HepG2 (cell line): Measurements from ENCODE around the gene KRTAP2-3. TPM values are rescaled to one million over a fixed set of nuclear protein-coding genes. Genes with fewer than 3 reads are reported as not detected.

Experiments used
- polyA plus RNA-seq, 8 experiments: library from polyadenylated mRNA; depleted of rRNA in 3 of 8; stranded (reverse) in 7 of 8; unstranded in 1 of 8; fragments of >200 nt; fragmentation: Illumina TruSeq in 4 of 8; extraction: Trizol in 4 of 8; gene quantifications; 2 replicates each; pipeline versions ENCODE4 v1.2.1 to v1.2.3, GENCODE V29; 2011 to 2016; ENCODE audit warnings: low read depth in 4 of 8, missing spikeins in 1 of 8, mixed read lengths in 1 of 8; ENCODE audit not compliant: insufficient read depth in 1 of 8
- total RNA-seq, 5 experiments: library from RNA; depleted of rRNA; stranded (reverse); fragments of >200 nt; fragmentation: Illumina TruSeq; extraction: Trizol; gene quantifications; 2 replicates each; pipeline ENCODE4 v1.2.3, GENCODE V29; 2016; ENCODE audit warnings: low read depth in 1 of 5

The KRTAP2-3 gene
- total and polyA plus RNA-seq, 2 of the 13 experiments (the other 11 are each of a cell fraction or from before 2014, with no cell fraction given), result 0.25 TPM; not detected in 1

Other genes starting within 250 kb of the KRTAP2-3 start
Only the 30 nearest of the 38 such genes appear.
- 0.13 and 0.14 TPM in 2 replicates for gene KRT20, start 174.9 kb downstream of the KRTAP2-3 start, total RNA-seq (2016; rRNA removed; fragmentation: Illumina TruSeq; extraction: Trizol)
- gene KRT20, start 174.9 kb downstream of the KRTAP2-3 start, polyA plus RNA-seq (2011; rRNA removed), result 0.20 and 1.0 TPM in 2 replicates
- gene KRT23, start 122.5 kb downstream of the KRTAP2-3 start, total RNA-seq (2016; rRNA removed; fragmentation: Illumina TruSeq; extraction: Trizol), result 24.7 and 32.9 TPM in 2 replicates
- 48.4 and 51.1 TPM in 2 replicates for gene KRT23, start 122.5 kb downstream of the KRTAP2-3 start, polyA plus RNA-seq (2011; rRNA removed)
- gene KRT39, start 93.2 kb downstream of the KRTAP2-3 start, total RNA-seq (2016; rRNA removed; fragmentation: Illumina TruSeq; extraction: Trizol), result 0.07 TPM in 1 of 2 replicates, not detected in the other
- 1.2 and 1.6 TPM in 2 replicates for gene KRT39, start 93.2 kb downstream of the KRTAP2-3 start, polyA plus RNA-seq (2011; rRNA removed)
- not detected in 2 replicates for gene KRT40, start 75.8 kb downstream of the KRTAP2-3 start, total RNA-seq (2016; rRNA removed; fragmentation: Illumina TruSeq; extraction: Trizol)
- gene KRT40, start 75.8 kb downstream of the KRTAP2-3 start, polyA plus RNA-seq (2011; rRNA removed), result not detected in 2 replicates
- gene KRTAP3-3, start 66.0 kb downstream of the KRTAP2-3 start, total RNA-seq (2016; rRNA removed; fragmentation: Illumina TruSeq; extraction: Trizol), result not detected in 2 replicates
- not detected in 2 replicates for gene KRTAP3-3, start 66.0 kb downstream of the KRTAP2-3 start, polyA plus RNA-seq (2011; rRNA removed)
- not detected in 2 replicates for gene KRTAP3-2, start 60.2 kb downstream of the KRTAP2-3 start, total RNA-seq (2016; rRNA removed; fragmentation: Illumina TruSeq; extraction: Trizol)
- not detected in 2 replicates for gene KRTAP3-2, start 60.2 kb downstream of the KRTAP2-3 start, polyA plus RNA-seq (2011; rRNA removed)
- 0.29 and 0.81 TPM in 2 replicates for gene KRTAP3-1, start 51.0 kb downstream of the KRTAP2-3 start, total RNA-seq (2016; rRNA removed; fragmentation: Illumina TruSeq; extraction: Trizol)
- gene KRTAP3-1, start 51.0 kb downstream of the KRTAP2-3 start, polyA plus RNA-seq (2011; rRNA removed), result 3.7 and 3.8 TPM in 2 replicates
- not detected in 2 replicates for gene KRTAP1-5, start 32.9 kb downstream of the KRTAP2-3 start, total RNA-seq (2016; rRNA removed; fragmentation: Illumina TruSeq; extraction: Trizol)
- gene KRTAP1-5, start 32.9 kb downstream of the KRTAP2-3 start, polyA plus RNA-seq (2011; rRNA removed), result 0.07 and 0.09 TPM in 2 replicates
- gene KRTAP1-4, start 29.9 kb downstream of the KRTAP2-3 start, total RNA-seq (2016; rRNA removed; fragmentation: Illumina TruSeq; extraction: Trizol), result not detected in 2 replicates
- not detected in 2 replicates for gene KRTAP1-4, start 29.9 kb downstream of the KRTAP2-3 start, polyA plus RNA-seq (2011; rRNA removed)
- gene KRTAP1-3, start 25.2 kb downstream of the KRTAP2-3 start, total RNA-seq (2016; rRNA removed; fragmentation: Illumina TruSeq; extraction: Trizol), result not detected in 2 replicates
- gene KRTAP1-3, start 25.2 kb downstream of the KRTAP2-3 start, polyA plus RNA-seq (2011; rRNA removed), result not detected in 2 replicates
- gene KRTAP1-1, start 18.7 kb downstream of the KRTAP2-3 start, total RNA-seq (2016; rRNA removed; fragmentation: Illumina TruSeq; extraction: Trizol), result not detected in 2 replicates
- gene KRTAP1-1, start 18.7 kb downstream of the KRTAP2-3 start, polyA plus RNA-seq (2011; rRNA removed), result not detected in 2 replicates
- gene KRTAP2-1, start 12.8 kb downstream of the KRTAP2-3 start, total RNA-seq (2016; rRNA removed; fragmentation: Illumina TruSeq; extraction: Trizol), result not detected in 2 replicates
- gene KRTAP2-1, start 12.8 kb downstream of the KRTAP2-3 start, polyA plus RNA-seq (2011; rRNA removed), result not detected in 2 replicates
- not detected in 2 replicates for gene KRTAP2-2, start 4.9 kb downstream of the KRTAP2-3 start, total RNA-seq (2016; rRNA removed; fragmentation: Illumina TruSeq; extraction: Trizol)
- not detected in 2 replicates for gene KRTAP2-2, start 4.9 kb downstream of the KRTAP2-3 start, polyA plus RNA-seq (2011; rRNA removed)
- gene KRTAP2-4, start 5.8 kb upstream of the KRTAP2-3 start, total RNA-seq (2016; rRNA removed; fragmentation: Illumina TruSeq; extraction: Trizol), result not detected in 2 replicates
- gene KRTAP2-4, start 5.8 kb upstream of the KRTAP2-3 start, polyA plus RNA-seq (2011; rRNA removed), result not detected in 2 replicates
- gene KRTAP4-7, start 24.0 kb upstream of the KRTAP2-3 start, total RNA-seq (2016; rRNA removed; fragmentation: Illumina TruSeq; extraction: Trizol), result not detected in 2 replicates
- not detected in 2 replicates for gene KRTAP4-7, start 24.0 kb upstream of the KRTAP2-3 start, polyA plus RNA-seq (2011; rRNA removed)
- not detected in 2 replicates for gene KRTAP4-8, start 38.0 kb upstream of the KRTAP2-3 start, total RNA-seq (2016; rRNA removed; fragmentation: Illumina TruSeq; extraction: Trizol)
- gene KRTAP4-8, start 38.0 kb upstream of the KRTAP2-3 start, polyA plus RNA-seq (2011; rRNA removed), result not detected in 2 replicates
- not detected in 2 replicates for gene KRTAP4-16, start 42.1 kb upstream of the KRTAP2-3 start, total RNA-seq (2016; rRNA removed; fragmentation: Illumina TruSeq; extraction: Trizol)
- not detected in 2 replicates for gene KRTAP4-16, start 42.1 kb upstream of the KRTAP2-3 start, polyA plus RNA-seq (2011; rRNA removed)
- not detected in 2 replicates for gene KRTAP4-9, start 45.3 kb upstream of the KRTAP2-3 start, total RNA-seq (2016; rRNA removed; fragmentation: Illumina TruSeq; extraction: Trizol)
- not detected in 2 replicates for gene KRTAP4-9, start 45.3 kb upstream of the KRTAP2-3 start, polyA plus RNA-seq (2011; rRNA removed)
- not detected in 2 replicates for gene KRTAP4-11, start 58.3 kb upstream of the KRTAP2-3 start, total RNA-seq (2016; rRNA removed; fragmentation: Illumina TruSeq; extraction: Trizol)
- gene KRTAP4-11, start 58.3 kb upstream of the KRTAP2-3 start, polyA plus RNA-seq (2011; rRNA removed), result not detected in 2 replicates
- gene KRTAP4-12, start 64.1 kb upstream of the KRTAP2-3 start, total RNA-seq (2016; rRNA removed; fragmentation: Illumina TruSeq; extraction: Trizol), result not detected in 2 replicates
- gene KRTAP4-12, start 64.1 kb upstream of the KRTAP2-3 start, polyA plus RNA-seq (2011; rRNA removed), result not detected in 2 replicates
- not detected in 2 replicates for gene KRTAP4-6, start 80.4 kb upstream of the KRTAP2-3 start, total RNA-seq (2016; rRNA removed; fragmentation: Illumina TruSeq; extraction: Trizol)
- not detected in 2 replicates for gene KRTAP4-6, start 80.4 kb upstream of the KRTAP2-3 start, polyA plus RNA-seq (2011; rRNA removed)
- not detected in 2 replicates for gene KRTAP4-5, start 89.7 kb upstream of the KRTAP2-3 start, total RNA-seq (2016; rRNA removed; fragmentation: Illumina TruSeq; extraction: Trizol)
- gene KRTAP4-5, start 89.7 kb upstream of the KRTAP2-3 start, polyA plus RNA-seq (2011; rRNA removed), result not detected in 2 replicates
- gene KRTAP4-4, start 100.6 kb upstream of the KRTAP2-3 start, total RNA-seq (2016; rRNA removed; fragmentation: Illumina TruSeq; extraction: Trizol), result not detected in 2 replicates
- gene KRTAP4-4, start 100.6 kb upstream of the KRTAP2-3 start, polyA plus RNA-seq (2011; rRNA removed), result not detected in 2 replicates
- gene KRTAP4-3, start 108.1 kb upstream of the KRTAP2-3 start, total RNA-seq (2016; rRNA removed; fragmentation: Illumina TruSeq; extraction: Trizol), result not detected in 2 replicates
- gene KRTAP4-3, start 108.1 kb upstream of the KRTAP2-3 start, polyA plus RNA-seq (2011; rRNA removed), result not detected in 2 replicates
- gene KRTAP4-2, start 118.1 kb upstream of the KRTAP2-3 start, total RNA-seq (2016; rRNA removed; fragmentation: Illumina TruSeq; extraction: Trizol), result not detected in 2 replicates
- not detected in 2 replicates for gene KRTAP4-2, start 118.1 kb upstream of the KRTAP2-3 start, polyA plus RNA-seq (2011; rRNA removed)
- not detected in 2 replicates for gene KRTAP4-1, start 124.8 kb upstream of the KRTAP2-3 start, total RNA-seq (2016; rRNA removed; fragmentation: Illumina TruSeq; extraction: Trizol)
- gene KRTAP4-1, start 124.8 kb upstream of the KRTAP2-3 start, polyA plus RNA-seq (2011; rRNA removed), result not detected in 2 replicates
- gene KRTAP9-1, start 129.8 kb upstream of the KRTAP2-3 start, total RNA-seq (2016; rRNA removed; fragmentation: Illumina TruSeq; extraction: Trizol), result not detected in 2 replicates
- gene KRTAP9-1, start 129.8 kb upstream of the KRTAP2-3 start, polyA plus RNA-seq (2011; rRNA removed), result not detected in 2 replicates
- gene KRTAP9-2, start 166.5 kb upstream of the KRTAP2-3 start, total RNA-seq (2016; rRNA removed; fragmentation: Illumina TruSeq; extraction: Trizol), result not detected in 2 replicates
- not detected in 2 replicates for gene KRTAP9-2, start 166.5 kb upstream of the KRTAP2-3 start, polyA plus RNA-seq (2011; rRNA removed)
- not detected in 2 replicates for gene KRTAP9-3, start 172.3 kb upstream of the KRTAP2-3 start, total RNA-seq (2016; rRNA removed; fragmentation: Illumina TruSeq; extraction: Trizol)
- gene KRTAP9-3, start 172.3 kb upstream of the KRTAP2-3 start, polyA plus RNA-seq (2011; rRNA removed), result not detected in 2 replicates
- not detected in 2 replicates for gene KRTAP9-8, start 177.9 kb upstream of the KRTAP2-3 start, total RNA-seq (2016; rRNA removed; fragmentation: Illumina TruSeq; extraction: Trizol)
- gene KRTAP9-8, start 177.9 kb upstream of the KRTAP2-3 start, polyA plus RNA-seq (2011; rRNA removed), result not detected in 2 replicates